Tibial nerve (tissue), 3 donors: ENCODE measurements around the gene ROR1.

Experiments
- POLR2A ChIP-seq, 2 donors: fragments of 450-650 bp; IDR thresholded peaks; one replicate each; pipeline ENCODE4 v1.6.1; 2017; ENCODE audit warnings: antibody characterized with exemption in 2 of 2, mild to moderate bottlenecking in 2 of 2, moderate library complexity in 2 of 2
- TF ChIP-seq, protein P1 (sequence below), 5 experiments: fragments of 200-600 bp in 3 of 5; fragments of 450-650 bp in 2 of 5; sonication (generic) in 3 of 5; IDR thresholded peaks; one replicate each; pipeline ENCODE4 v1.5.1; 2016 to 2019; ENCODE audit warnings: antibody characterized with exemption in 5 of 5, mild to moderate bottlenecking in 3 of 5, moderate library complexity in 2 of 5

- TF ChIP-seq, protein P1, sequence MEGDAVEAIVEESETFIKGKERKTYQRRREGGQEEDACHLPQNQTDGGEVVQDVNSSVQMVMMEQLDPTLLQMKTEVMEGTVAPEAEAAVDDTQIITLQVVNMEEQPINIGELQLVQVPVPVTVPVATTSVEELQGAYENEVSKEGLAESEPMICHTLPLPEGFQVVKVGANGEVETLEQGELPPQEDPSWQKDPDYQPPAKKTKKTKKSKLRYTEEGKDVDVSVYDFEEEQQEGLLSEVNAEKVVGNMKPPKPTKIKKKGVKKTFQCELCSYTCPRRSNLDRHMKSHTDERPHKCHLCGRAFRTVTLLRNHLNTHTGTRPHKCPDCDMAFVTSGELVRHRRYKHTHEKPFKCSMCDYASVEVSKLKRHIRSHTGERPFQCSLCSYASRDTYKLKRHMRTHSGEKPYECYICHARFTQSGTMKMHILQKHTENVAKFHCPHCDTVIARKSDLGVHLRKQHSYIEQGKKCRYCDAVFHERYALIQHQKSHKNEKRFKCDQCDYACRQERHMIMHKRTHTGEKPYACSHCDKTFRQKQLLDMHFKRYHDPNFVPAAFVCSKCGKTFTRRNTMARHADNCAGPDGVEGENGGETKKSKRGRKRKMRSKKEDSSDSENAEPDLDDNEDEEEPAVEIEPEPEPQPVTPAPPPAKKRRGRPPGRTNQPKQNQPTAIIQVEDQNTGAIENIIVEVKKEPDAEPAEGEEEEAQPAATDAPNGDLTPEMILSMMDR (IDR thresholded peaks at IDR 0.05) = no peak
- no peak for TF ChIP-seq POLR2A (IDR thresholded peaks at IDR 0.05)
Measured at GRCh38 chr1:64171797-64172281, 398.0 kb downstream of the ROR1 start.
